Measurements from ENCODE around the gene CEP135. TPM values are rescaled to one million over a fixed set of nuclear protein-coding genes. Genes with fewer than 3 reads are reported as not detected.

The CEP135 gene
- polyA plus RNA-seq, 1 donor (not counting 4 experiments of a cell fraction or from before 2014, with no cell fraction given): 5.4 TPM

GRCh38 chr4:56003606-56004005 is 54.9 kb downstream of the CEP135 start:
- H3K9ac ChIP-seq (ENCODE audit: control insufficient read depth, extremely low read depth, insufficient read depth, low read length): no peak overlapping the region

GRCh38 chr4:56004235-56004634 is 55.5 kb downstream of the CEP135 start:
- FAIRE-seq: peak; percentile 62
- dilution Hi-C loops (cut with MboI; ENCODE audit: extremely low pct_ligation_motif_present, low sequenced_read_pairs): no loop called here
- no peaks in the 10 kb centered on the region for H3K9me3 ChIP-seq (ENCODE audit: control insufficient read depth, low read depth, low read length)

More at GRCh38 chr4:56003606-56004005, 54.9 kb downstream of the CEP135 start:
- Histone ChIP-seq H3K9me3 (ENCODE audit: control insufficient read depth, low read depth, low read length) (no peaks in the 10 kb centered on the region), H3K4me3 (ENCODE audit: control insufficient read depth in 2 of 3, extremely low read depth in 1 of 3, insufficient read depth in 2 of 3, low read depth in 1 of 3, low read length in 3 of 3) (no peak overlapping the region), H3K9me1 (ENCODE audit: control insufficient read depth, extremely low read depth, insufficient read depth, low read length) (no peaks in the 10 kb centered on the region), H4K20me1 (ENCODE audit: control insufficient read depth, extremely low read depth, insufficient read depth, low read length) (no peaks in the 10 kb centered on the region), H3K27me3 (ENCODE audit: control insufficient read depth, extremely low read depth, insufficient read depth, low read length) (no peaks in the 10 kb centered on the region), H3K27ac (ENCODE audit: control insufficient read depth, insufficient read depth, low read length) (no peak overlapping the region), H3K4me1 (ENCODE audit: control insufficient read depth, extremely low read depth, insufficient read depth, low read length) (peaks cover 5% of the 10 kb centered on the region), H2AFZ (ENCODE audit: control insufficient read depth, low read length) (no peak overlapping the region), H3K79me2 (ENCODE audit: control insufficient read depth, insufficient read depth, low read length) (no peaks in the 10 kb centered on the region), H3K36me3 (ENCODE audit: control insufficient read depth in 2 of 2, extremely low read depth in 1 of 2, insufficient read depth in 2 of 2, low read length in 2 of 2) (peaks cover 0 to 5% of the 10 kb centered on the region in 2 experiments), H3K4me2 (ENCODE audit: control insufficient read depth, extremely low read depth, insufficient read depth, low read depth, low read length) (no peak overlapping the region)
- FAIRE-seq (no peak), DNase-seq (ENCODE audit: low read depth, low spot score) (no peak)
- TF ChIP-seq EZH2 (IDR thresholded peaks at IDR 0.05; ENCODE audit: low read length) (no peak), CTCF (optimal IDR thresholded peaks at IDR 0.05 in 1 of 3, IDR thresholded peaks at IDR 0.05 in 1 of 3, conservative IDR thresholded peaks at IDR 0.05 in 1 of 3; ENCODE audit: extremely low read depth in 1 of 3, insufficient read depth in 2 of 3, low read length in 3 of 3) (no peak)
- dilution Hi-C loops (cut with MboI; ENCODE audit: extremely low pct_ligation_motif_present, low sequenced_read_pairs): no loop called here

More at GRCh38 chr4:56004235-56004634, 55.5 kb downstream of the CEP135 start:
- Histone ChIP-seq H4K20me1 (ENCODE audit: control insufficient read depth, extremely low read depth, insufficient read depth, low read length) (no peaks in the 10 kb centered on the region), H3K79me2 (ENCODE audit: control insufficient read depth, insufficient read depth, low read length) (no peaks in the 10 kb centered on the region), H3K4me2 (ENCODE audit: control insufficient read depth, extremely low read depth, insufficient read depth, low read depth, low read length) (no peak overlapping the region), H3K27ac (ENCODE audit: control insufficient read depth, insufficient read depth, low read length) (no peak overlapping the region), H3K27me3 (ENCODE audit: control insufficient read depth, extremely low read depth, insufficient read depth, low read length) (no peaks in the 10 kb centered on the region), H3K4me3 (ENCODE audit: control insufficient read depth in 2 of 3, extremely low read depth in 1 of 3, insufficient read depth in 2 of 3, low read depth in 1 of 3, low read length in 3 of 3) (no peak overlapping the region), H3K4me1 (ENCODE audit: control insufficient read depth, extremely low read depth, insufficient read depth, low read length) (peaks cover 5% of the 10 kb centered on the region), H3K36me3 (ENCODE audit: control insufficient read depth in 2 of 2, extremely low read depth in 1 of 2, insufficient read depth in 2 of 2, low read length in 2 of 2) (peaks cover 0 to 5% of the 10 kb centered on the region in 2 experiments), H3K9me1 (ENCODE audit: control insufficient read depth, extremely low read depth, insufficient read depth, low read length) (no peaks in the 10 kb centered on the region), H2AFZ (ENCODE audit: control insufficient read depth, low read length) (no peak overlapping the region), H3K9ac (ENCODE audit: control insufficient read depth, extremely low read depth, insufficient read depth, low read length) (no peak overlapping the region)
- no peak for DNase-seq (ENCODE audit: low read depth, low spot score)
- no peak for TF ChIP-seq EZH2 (IDR thresholded peaks at IDR 0.05; ENCODE audit: low read length)
- no peak for TF ChIP-seq CTCF (optimal IDR thresholded peaks at IDR 0.05 in 1 of 3, IDR thresholded peaks at IDR 0.05 in 1 of 3, conservative IDR thresholded peaks at IDR 0.05 in 1 of 3; ENCODE audit: extremely low read depth in 1 of 3, insufficient read depth in 2 of 3, low read length in 3 of 3)

All from keratinocyte (primary cell).